IPS-15b (cell line): ENCODE data around the gene CDK6.

Source experiments
- H3K27me3 ChIP-seq: one replicate; pipeline ENCODE4 v1.6.1; 2013; ENCODE audit warnings: low read length; ENCODE audit not compliant: control insufficient read depth, insufficient read depth
- H3K36me3 ChIP-seq: one replicate; pipeline ENCODE4 v1.6.1; 2013; ENCODE audit warnings: low read length; ENCODE audit not compliant: control insufficient read depth, insufficient read depth
- H3K4me1 ChIP-seq: one replicate; pipeline ENCODE4 v1.6.1; 2013; ENCODE audit warnings: mild to moderate bottlenecking, low read length; ENCODE audit not compliant: control insufficient read depth, insufficient read depth
- H3K4me3 ChIP-seq: one replicate; pipeline ENCODE4 v1.5.1; 2013; ENCODE audit warnings: low read depth, low read length
- H3K9ac ChIP-seq: one replicate; pipeline ENCODE4 v1.6.1; 2013; ENCODE audit warnings: low read depth, mild to moderate bottlenecking, low read length
- H3K9me3 ChIP-seq: one replicate; pipeline ENCODE4 v1.6.1; 2013; ENCODE audit warnings: mild to moderate bottlenecking, low read length; ENCODE audit not compliant: control insufficient read depth, insufficient read depth

Gene CDK6

GRCh38 chr7:92680442-92680841, 155.9 kb downstream of the CDK6 start:
- Histone ChIP-seq H3K4me3 (no peak overlapping the region), H3K9ac (no peak overlapping the region), H3K36me3 (no peaks in the 10 kb centered on the region), H3K27me3 (no peaks in the 10 kb centered on the region), H3K4me1 (peaks cover 41% of the 10 kb centered on the region), H3K9me3 (no peaks in the 10 kb centered on the region)

DNA sequence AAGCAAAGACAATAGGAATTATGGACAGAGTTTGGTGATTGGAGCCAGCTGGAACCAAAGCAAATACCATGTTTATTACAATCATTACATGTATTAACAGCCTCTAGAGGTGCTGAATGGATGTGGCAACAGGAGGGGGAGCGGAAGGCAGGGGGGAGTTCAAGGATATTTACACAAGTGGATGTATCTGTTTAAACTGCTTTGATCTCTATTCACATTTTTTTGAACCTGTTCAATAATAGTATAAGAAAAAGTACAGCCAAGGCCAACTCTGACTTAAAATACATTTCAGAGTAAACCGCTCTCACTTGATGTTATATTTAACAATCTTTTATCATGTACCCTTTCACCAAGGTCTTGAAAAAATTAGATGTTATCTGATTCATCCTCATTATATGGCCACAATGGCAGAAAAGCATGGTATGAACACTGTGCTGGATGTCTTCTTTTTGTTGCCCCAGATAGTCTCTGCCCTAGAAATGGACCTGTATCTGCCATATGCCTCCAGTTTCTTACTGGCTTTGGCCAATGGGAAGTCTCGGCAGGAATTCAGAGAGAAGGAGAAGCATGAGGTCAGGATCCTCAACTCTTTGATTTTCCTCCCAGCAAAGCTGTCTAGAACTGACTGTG, 158.0 kb downstream of the CDK6 start:
- no peak overlapping the region for H3K9ac ChIP-seq
- no peaks in the 10 kb centered on the region for H3K27me3 ChIP-seq
- H3K4me3 ChIP-seq: no peak overlapping the region
- peaks cover 21% of the 10 kb centered on the region for H3K4me1 ChIP-seq
- H3K36me3 ChIP-seq: no peaks in the 10 kb centered on the region
- H3K9me3 ChIP-seq: no peaks in the 10 kb centered on the region

DNA sequence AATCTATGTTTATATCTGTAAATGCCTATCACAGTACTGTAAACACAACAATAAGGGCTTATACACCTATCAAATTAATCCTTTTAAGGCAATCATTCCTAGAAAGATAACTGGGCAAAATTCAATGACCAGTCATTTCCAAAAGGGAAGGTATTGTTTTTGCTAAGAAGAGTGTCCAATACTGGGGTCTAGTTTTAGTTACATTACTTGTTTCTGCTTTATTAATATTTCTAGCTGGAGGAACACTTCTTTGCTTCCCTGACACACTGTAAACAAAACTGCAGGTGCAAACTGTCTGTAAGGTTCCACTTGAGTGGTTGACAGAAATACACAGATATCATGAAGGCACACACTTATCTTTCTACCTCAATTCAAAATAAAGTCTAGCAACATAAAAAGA, 162.0 kb downstream of the CDK6 start:
- Histone ChIP-seq H3K27me3 (no peaks in the 10 kb centered on the region), H3K4me1 (no peaks in the 10 kb centered on the region), H3K9me3 (no peaks in the 10 kb centered on the region), H3K4me3 (no peak overlapping the region), H3K9ac (no peak overlapping the region), H3K36me3 (no peaks in the 10 kb centered on the region)

DNA sequence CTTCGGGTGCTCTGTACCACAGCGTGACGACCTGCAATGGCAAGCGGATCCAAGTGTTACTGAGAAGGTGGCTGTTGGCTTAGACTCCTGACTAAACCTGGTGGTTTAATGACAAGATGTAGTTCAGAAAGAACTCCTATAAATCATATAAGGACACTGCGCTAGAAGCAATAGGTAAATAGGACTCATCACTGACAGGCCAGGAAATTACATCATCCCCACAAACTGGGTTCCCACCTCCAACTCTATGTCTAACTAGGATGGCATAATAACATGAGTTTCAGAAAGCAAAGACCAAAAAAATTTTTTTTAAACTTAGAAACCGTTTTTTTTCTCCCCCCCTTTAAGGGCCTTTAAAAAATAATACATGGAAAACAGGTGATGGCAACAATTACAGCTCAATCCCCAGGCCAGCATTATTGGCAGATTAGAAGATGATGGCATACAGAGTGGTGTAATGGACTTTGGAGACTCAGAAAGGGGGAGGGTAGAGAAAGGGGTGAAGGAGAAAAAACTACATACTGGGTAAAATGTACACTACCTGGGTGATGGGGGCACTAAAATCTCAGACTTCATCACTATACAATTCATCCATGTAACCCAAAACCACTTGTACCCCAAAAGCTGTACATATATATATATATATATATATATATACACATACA, 164.7 kb downstream of the CDK6 start:
- H3K9me3 ChIP-seq: no peaks in the 10 kb centered on the region
- H3K36me3 ChIP-seq: no peaks in the 10 kb centered on the region

DNA sequence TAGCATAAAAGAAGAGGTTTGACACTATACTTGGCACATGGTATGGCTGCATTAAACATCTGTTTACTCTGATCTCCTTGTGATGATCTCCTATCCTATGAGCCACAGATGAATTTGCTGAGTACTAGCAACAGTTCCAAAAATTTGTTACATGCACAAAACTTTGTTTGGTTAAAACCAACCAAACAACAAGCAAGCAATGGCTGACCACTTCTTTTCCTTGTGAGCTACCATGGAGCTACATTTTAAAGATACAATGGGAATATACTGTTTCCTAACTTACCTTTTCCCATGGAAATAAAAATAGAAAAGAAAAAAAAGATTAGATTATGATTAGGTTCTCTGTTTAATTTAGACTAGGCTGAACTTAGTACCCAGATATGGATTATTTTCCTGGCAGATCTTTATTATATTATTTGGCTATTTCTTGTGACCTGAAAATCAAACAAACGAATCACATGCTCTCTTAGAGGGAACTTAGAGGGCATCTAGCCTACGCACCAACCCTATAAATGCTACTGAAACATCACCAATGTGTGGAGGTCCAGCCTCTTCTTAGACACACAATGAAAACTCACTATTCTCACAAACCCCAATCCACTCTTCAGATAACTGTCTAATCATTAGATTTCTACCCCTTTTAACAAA, 166.0 kb downstream of the CDK6 start:
- Histone ChIP-seq H3K4me3 (no peak overlapping the region), H3K9me3 (no peaks in the 10 kb centered on the region), H3K4me1 (no peaks in the 10 kb centered on the region), H3K27me3 (no peaks in the 10 kb centered on the region), H3K9ac (no peak overlapping the region), H3K36me3 (no peaks in the 10 kb centered on the region)

More for the DNA sequence above, 164.7 kb downstream of the CDK6 start:
- no peak overlapping the region for H3K9ac ChIP-seq
- no peaks in the 10 kb centered on the region for H3K4me1 ChIP-seq
- no peaks in the 10 kb centered on the region for H3K27me3 ChIP-seq
- H3K4me3 ChIP-seq: no peak overlapping the region

DNA sequence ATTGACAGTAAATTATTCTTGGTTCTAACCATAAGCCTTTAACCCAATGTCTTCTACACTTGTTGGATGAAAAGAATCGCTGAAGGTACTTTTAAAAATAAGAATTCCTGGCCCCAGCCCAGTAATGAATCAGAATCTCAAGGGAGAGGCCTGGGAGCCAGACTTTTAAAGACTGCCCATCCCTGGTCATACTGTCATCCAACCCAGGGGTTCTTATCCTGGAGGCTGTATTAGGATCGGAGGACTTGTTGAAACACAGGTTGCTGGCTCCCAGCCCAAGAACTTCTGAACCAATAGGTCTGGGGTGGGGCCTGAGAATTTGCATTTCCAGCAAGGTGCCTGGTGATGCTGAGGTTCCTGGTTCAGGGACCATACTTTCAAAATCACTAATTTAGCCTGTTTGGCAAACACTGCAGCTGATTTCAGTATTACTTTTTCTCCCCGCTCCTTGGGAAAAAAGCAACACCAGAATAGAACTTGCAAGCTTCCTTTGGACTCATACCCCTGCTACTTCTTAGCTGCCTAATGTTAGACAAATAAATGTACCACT, 166.7 kb downstream of the CDK6 start:
- no peaks in the 10 kb centered on the region for H3K36me3 ChIP-seq
- no peak overlapping the region for H3K4me3 ChIP-seq
- no peaks in the 10 kb centered on the region for H3K9me3 ChIP-seq
- no peaks in the 10 kb centered on the region for H3K4me1 ChIP-seq
- H3K9ac ChIP-seq: no peak overlapping the region
- no peaks in the 10 kb centered on the region for H3K27me3 ChIP-seq

DNA sequence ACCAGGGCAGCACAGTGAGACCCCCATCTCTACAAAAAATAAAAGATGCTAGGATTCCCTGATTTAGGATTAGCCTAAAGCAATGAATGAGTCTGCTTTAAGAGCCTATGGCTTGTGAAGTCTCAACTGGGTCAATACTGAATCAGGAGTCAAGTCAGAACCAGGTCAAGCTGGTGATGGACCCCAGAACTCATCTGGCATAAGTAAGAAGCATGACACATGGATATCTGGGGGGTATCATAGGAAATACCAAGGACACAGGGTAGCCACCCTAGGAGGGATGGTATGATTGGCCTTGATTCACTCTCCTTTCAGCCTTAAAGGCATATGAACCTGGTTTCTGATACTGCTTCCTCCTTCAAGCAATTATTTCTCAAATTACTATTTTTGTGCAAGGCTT, 167.8 kb downstream of the CDK6 start:
- H3K9me3 ChIP-seq: no peaks in the 10 kb centered on the region
- no peaks in the 10 kb centered on the region for H3K27me3 ChIP-seq
- H3K4me3 ChIP-seq: no peak overlapping the region
- H3K4me1 ChIP-seq: no peaks in the 10 kb centered on the region
- no peak overlapping the region for H3K9ac ChIP-seq
- no peaks in the 10 kb centered on the region for H3K36me3 ChIP-seq

DNA sequence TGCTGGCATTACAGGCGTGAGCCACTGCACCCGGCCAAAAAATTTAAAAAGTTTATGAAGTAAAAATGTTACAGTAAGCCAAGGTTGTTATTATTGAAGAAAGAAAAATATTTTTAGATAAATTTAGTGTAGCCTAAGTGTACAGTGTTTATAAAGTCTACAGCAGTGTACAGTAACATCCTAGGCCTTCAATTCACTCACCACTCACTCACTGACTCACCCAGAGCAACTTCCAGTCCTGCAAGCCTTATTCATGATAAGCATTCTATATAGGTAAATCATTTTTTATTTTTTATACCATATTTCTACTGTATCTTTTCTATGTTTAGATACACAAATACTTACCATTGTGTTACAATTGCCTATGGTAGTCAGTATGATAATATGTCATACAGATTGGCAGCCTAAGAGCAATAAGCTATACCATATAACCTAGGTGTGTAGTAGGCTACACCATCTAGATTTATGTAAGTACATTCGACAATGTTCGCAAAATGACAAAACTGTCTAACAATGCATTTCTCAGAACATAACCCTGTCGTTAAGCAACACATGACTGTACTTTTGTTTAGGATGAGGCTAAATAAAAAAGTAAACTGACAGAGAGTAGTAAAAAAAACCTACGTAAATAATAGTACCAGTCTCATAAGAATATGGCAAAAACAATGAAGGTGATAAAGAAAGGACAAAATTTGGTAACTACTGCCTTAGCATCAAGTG, 168.4 kb downstream of the CDK6 start:
- H3K36me3 ChIP-seq: no peaks in the 10 kb centered on the region
- no peak overlapping the region for H3K9ac ChIP-seq
- H3K9me3 ChIP-seq: no peaks in the 10 kb centered on the region
- H3K27me3 ChIP-seq: no peaks in the 10 kb centered on the region
- H3K4me3 ChIP-seq: no peak overlapping the region
- H3K4me1 ChIP-seq: no peaks in the 10 kb centered on the region

- no peaks in the 10 kb centered on the region for H3K4me1 ChIP-seq
- no peaks in the 10 kb centered on the region for H3K27me3 ChIP-seq
- H3K9me3 ChIP-seq: no peaks in the 10 kb centered on the region
- no peak overlapping the region for H3K9ac ChIP-seq
- no peak overlapping the region for H3K4me3 ChIP-seq
- H3K36me3 ChIP-seq: no peaks in the 10 kb centered on the region
Observed at GRCh38 chr7:92665926-92666325, 170.4 kb downstream of the CDK6 start.

GRCh38 chr7:92661651-92662050, 174.7 kb downstream of the CDK6 start:
- H3K4me3 ChIP-seq: no peak overlapping the region
- no peaks in the 10 kb centered on the region for H3K4me1 ChIP-seq
- H3K36me3 ChIP-seq: no peaks in the 10 kb centered on the region
- H3K27me3 ChIP-seq: no peaks in the 10 kb centered on the region
- no peaks in the 10 kb centered on the region for H3K9me3 ChIP-seq
- no peak overlapping the region for H3K9ac ChIP-seq

GRCh38 chr7:92658671-92659070, 177.7 kb downstream of the CDK6 start:
- Histone ChIP-seq H3K4me1 (no peaks in the 10 kb centered on the region), H3K9ac (no peak overlapping the region), H3K36me3 (no peaks in the 10 kb centered on the region), H3K27me3 (no peaks in the 10 kb centered on the region), H3K4me3 (no peak overlapping the region), H3K9me3 (no peaks in the 10 kb centered on the region)
